ENCODE data around the gene P3H4.

Gene P3H4

DNA sequence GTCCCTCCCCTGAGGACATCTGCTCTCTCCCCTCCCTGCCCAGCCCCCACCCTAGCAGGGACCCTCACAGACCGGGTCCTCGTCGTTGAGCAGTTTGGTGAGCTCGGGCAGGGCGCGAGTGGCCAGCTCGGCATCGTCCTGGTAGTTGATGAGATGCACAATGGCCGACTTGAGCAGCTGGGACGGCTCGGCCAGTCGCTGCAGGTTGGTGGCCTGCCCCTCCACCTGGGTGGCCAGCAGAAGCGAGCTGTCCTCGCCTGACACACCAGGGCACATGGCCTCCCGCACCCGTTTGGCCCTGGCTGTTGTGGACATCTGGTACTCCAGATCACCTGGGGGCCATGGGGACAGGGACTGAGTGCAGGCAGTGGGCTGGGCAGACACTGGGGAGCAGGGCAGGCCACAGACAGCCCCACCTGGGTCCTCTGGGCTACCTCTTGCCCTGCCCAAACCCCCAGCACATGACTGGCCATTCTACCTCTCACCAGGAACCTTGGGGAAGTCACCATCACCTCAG, 42.3 kb downstream of the P3H4 start:
- DNase-seq = no peak

DNA sequence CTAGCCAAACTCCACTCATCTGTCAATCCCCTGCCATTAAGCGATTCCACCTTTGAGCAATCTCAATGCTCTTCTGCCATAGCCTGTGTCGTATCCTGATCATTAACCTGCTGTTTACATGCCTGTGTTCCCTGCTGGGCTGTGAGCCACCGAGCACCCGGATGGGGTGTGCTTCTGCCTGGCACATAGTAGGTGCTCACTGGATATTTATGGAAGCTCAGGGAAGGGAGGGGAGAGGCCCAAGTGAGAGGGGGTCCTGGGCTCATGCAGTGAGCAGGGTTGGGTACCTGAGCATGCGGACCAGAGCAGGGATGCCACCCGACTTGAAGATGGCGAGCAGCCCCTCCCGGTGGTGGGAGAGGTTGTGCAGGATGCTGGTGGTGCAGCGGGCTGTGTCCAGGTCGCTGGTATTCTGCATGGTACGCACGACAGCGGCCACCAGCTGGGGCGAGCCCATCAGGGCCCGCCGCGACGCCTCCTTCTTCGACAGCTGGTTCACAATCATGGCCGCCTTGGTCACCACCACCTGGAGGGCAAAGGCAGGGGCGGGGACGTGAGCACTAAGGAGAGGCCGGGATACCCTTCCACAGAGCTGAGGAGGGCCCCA, 43.0 kb downstream of the P3H4 start:
- no peak for DNase-seq

DNA sequence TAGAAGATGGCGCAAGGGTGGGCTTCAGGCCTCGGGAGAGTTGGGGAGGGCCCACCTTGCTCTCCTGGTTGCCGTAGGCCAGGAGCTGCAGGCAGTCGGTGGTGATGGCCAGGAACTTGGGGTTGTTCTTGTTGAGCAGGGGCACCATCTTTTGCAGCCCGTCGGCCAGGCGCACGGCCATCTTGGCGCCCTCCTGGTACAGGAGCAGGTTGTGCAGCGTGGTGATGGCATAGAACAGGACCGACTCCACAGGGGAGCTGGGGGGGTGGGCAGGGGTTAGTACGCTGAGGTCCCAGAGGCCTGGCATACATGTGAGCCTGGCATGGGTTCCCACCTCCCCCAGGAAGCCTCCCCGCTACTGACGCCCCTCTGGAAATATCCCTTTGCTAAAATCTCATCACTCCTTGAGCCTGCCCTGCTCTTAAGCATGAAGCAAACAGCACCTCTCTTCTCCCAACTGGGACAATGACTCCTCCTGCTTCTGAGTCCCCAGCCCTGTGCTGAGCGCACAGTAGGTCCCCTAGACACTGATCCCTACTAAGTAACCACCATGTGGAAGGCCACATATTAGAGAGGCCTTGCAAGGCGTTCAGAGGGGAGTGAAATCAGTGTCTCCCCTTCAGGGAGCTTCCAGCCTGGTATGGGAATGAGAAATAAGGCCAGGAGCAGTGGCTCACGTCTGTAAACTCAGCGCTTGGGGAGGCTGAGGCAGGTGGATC, 44.3 kb downstream of the P3H4 start:
- DNase-seq = no peak

DNA sequence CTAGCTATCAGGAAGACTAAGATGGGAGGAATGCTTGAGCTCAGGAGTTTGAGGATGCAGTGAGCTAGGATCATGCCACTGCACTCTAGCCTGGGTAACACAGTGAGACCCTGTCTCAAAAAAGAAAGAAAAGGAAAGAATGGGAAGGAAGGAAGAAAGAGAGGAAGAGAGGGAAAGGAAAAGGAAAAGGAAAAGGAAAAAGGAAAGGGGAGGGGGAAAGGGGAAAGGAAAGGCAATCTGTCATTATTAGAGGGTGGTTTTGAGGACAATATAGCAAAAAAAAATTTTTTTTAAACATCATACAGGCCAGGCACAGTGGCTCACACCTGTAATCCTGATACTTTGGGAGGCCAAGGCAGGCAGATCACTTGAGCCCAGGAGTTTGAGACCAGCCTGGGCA, 45.6 kb downstream of the P3H4 start:
- DNase-seq = no peak

DNA sequence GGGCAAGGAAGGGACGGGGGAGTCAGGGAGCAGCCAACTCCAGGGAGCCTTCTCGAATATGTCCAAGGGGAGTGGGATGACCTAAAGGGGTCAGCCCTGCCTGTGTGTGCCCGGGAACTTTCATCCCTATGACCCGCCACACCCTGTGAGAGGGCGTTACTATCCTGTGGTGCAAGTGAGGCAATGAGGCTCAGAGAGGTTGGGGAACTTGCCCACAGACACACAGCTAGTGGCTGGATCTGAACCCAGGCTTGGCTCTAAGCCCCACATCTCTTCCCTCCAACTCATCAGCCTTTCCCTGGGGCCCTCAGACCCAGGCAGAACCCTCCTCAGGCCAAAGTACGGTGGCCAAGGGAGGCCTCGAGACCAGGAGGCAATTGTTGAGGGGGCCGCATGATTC, 48.4 kb downstream of the P3H4 start:
- DNase-seq = no peak

DNA sequence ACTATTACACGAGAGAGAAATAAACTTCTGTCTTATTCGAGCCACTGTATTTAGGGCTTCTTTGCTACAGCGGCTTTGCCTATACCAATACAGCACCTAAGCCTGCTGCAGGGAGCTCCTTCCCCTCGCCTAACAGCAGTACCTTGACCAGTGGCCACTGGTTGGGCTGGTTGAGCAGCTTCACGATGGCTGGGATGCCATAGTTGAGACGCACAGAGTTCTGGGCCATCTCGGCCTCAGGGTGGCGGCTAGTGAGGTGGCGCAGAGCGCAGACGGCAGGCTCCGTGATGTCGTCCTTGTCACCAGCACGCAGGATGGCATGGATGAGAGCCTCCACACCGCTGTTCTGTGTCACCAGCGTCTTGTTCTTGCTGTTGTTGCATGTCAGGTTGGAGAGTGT, 48.9 kb downstream of the P3H4 start:
- no peak for DNase-seq

DNA sequence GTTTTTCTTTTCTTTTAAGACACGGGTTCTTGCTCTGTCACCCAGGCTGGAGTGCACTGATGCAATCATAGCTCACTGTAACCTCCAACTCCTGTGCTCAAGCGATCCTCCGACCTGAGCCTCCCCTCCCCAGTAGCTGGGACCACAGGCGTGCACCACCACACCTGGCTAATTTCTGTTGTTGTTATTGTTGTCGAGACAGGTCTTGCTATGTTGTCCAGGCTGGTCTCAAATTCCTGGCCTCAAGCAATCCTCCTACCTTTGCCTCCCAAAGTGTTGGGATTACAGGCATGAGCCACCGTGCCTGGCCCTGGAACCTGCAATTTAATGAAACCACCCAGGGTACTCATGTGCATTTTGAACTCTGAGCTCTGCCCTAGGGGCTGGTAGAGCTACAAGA, 49.4 kb downstream of the P3H4 start:
- DNase-seq = no peak

DNA sequence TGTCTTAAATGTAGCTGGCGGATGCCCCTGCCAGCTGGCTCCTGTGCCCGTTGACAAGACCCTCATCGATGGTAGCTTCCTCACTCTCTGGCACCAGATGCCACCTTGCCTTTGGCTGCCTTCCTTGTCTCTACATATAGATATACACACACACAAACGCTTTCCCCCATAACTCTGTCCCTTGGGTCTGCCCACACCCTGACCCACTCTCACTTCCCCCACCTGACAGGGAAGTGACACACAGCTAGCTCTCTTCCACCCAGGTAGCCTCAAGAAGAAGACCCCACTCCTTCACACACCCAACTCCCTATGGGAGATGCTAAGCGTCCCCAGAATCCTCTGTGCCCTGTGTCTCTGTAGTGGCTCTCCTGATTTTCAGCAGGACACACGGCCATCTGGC, 50.9 kb downstream of the P3H4 start:
- DNase-seq = no peak

DNA sequence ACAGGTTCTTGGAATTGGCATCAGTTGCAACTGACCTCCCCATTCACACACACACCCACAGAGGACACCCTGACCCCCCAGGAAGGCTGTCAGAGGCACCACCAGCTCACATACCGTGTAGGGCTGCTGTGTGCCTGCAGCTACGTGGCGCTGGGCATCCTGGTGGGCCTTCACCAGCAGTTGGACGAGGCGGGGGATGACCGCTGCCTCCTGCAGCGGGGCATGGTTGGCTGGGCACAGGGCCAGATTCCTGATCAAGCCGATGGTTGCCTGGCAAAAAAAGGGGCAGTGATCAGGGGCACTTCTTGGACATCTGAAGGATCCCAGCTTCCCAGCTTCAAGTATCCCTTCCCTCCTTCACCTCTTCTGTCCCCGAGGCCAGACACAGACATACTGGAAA, 53.1 kb downstream of the P3H4 start:
- no peak for DNase-seq

DNA sequence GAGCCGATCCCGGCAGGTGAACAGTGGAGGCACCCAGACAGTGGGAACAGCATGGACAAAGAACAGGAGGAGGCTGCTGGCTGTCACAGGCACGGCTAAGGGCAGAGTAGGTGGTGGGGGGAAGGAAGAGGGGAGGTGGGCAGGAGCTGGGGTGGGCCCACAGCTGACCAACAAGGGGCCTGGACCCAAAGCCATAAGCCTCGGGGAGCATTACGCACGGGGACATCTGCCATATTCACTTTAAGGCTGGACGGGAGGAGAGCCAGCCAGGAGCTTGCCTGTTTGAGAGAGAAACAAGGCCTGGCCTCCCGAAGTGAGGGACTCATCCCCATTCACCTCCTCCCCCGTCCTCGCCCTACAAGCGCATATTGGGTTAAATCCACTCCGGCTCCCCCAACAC, 57.7 kb downstream of the P3H4 start:
- DNase-seq = no peak
